Fibroblast of mammary gland (primary cell): ENCODE data around the gene MTCL1.

Experiments used
- DNase-seq: peaks from one replicate; pipeline ENCODE4 v3.0.0-alpha.2; 2010; ENCODE audit warnings: low read depth
- H3K4me3 ChIP-seq: 2 replicates; pipeline ENCODE4 v1.5.1; 2011; ENCODE audit warnings: low read depth, mild to moderate bottlenecking, low read length, moderate library complexity; ENCODE audit not compliant: control insufficient read depth
- CTCF ChIP-seq: conservative IDR thresholded peaks from 2 replicates; pipeline ENCODE4 v1.5.1; 2011; ENCODE audit warnings: low read depth, low read length, inconsistent platforms; ENCODE audit not compliant: control insufficient read depth, insufficient read depth

Gene MTCL1

GRCh38 chr18:8741117-8741516 lies 35.8 kb downstream of the MTCL1 start:
- no peak for DNase-seq
- TF ChIP-seq CTCF = no peak
- no peak overlapping the region for H3K4me3 ChIP-seq

- no peak for TF ChIP-seq CTCF
- DNase-seq = no peak
- H3K4me3 ChIP-seq = no peak overlapping the region
Measured at GRCh38 chr18:8741532-8741931, 36.2 kb downstream of the MTCL1 start.

- no peak for DNase-seq
- TF ChIP-seq CTCF = no peak
- no peak overlapping the region for H3K4me3 ChIP-seq
Measured at GRCh38 chr18:8742387-8743361, 37.3 kb downstream of the MTCL1 start.

GRCh38 chr18:8744038-8744437 lies 38.7 kb downstream of the MTCL1 start:
- no peak for TF ChIP-seq CTCF
- H3K4me3 ChIP-seq = no peak overlapping the region

GRCh38 chr18:8744656-8745055 lies 39.3 kb downstream of the MTCL1 start:
- no peak for TF ChIP-seq CTCF
- DNase-seq = no peak
- H3K4me3 ChIP-seq = no peak overlapping the region

More at GRCh38 chr18:8744038-8744437, 38.7 kb downstream of the MTCL1 start:
- no peak for DNase-seq

GRCh38 chr18:8745355-8746014 lies 40.1 kb downstream of the MTCL1 start:
- TF ChIP-seq CTCF = no peak
- no peak overlapping the region for H3K4me3 ChIP-seq
- DNase-seq = peak; percentile 74
